SK-MEL-5 (cell line): Measurements from ENCODE around the gene RAPGEF1. TPM values are rescaled to one million over a fixed set of nuclear protein-coding genes. Genes with fewer than 3 reads are reported as not detected.
"Not testable (repeated sequence)": the region's sequence is repeated elsewhere in the genome, so short reads cannot be mapped to it uniquely, and the experiment has no call there.

Experiments used
- DNase-seq: peaks from one replicate; pipeline ENCODE4 v3.0.0-alpha.2; 2016; ENCODE audit warnings: low read depth, low spot score
- in situ Hi-C: cut with HindIII; loops from 2 replicates; pipeline ENCODE4 v1.10.0; 2016; ENCODE audit warnings: low sequenced_read_pairs, high pct_unique_total_duplicates, low pct_unique_long_range_greater_than_20kb
- total RNA-seq: library from RNA; depleted of rRNA; stranded (reverse); fragments of >200 nt; shearing (Covaris generic); gene quantifications from 2 replicates; pipeline ENCODE4 v1.2.3, GENCODE V29; 2014

RAPGEF1 gene
- total RNA-seq, 1 experiment from 2014 or later, result 34.2 TPM

- in situ Hi-C loops, result no loop called here
- no peak for DNase-seq
Measured at GRCh38 chr9:131690462-131690861, 49.4 kb downstream of the RAPGEF1 start.

GRCh38 chr9:131688377-131688776 lies 51.5 kb downstream of the RAPGEF1 start:
- no peak for DNase-seq
- in situ Hi-C loops, result no loop called here

- in situ Hi-C loops, result no loop called here
- no peak for DNase-seq
Measured at GRCh38 chr9:131685753-131686706, 53.8 kb downstream of the RAPGEF1 start.

GRCh38 chr9:131683094-131683493 lies 56.8 kb downstream of the RAPGEF1 start:
- DNase-seq, in situ Hi-C loops: not testable (repeated sequence)

GRCh38 chr9:131682261-131682660 lies 57.6 kb downstream of the RAPGEF1 start:
- in situ Hi-C loops, result no loop called here
- DNase-seq, result no peak

- DNase-seq, in situ Hi-C loops: not testable (repeated sequence)
Measured at GRCh38 chr9:131681826-131682225, 58.0 kb downstream of the RAPGEF1 start.

GRCh38 chr9:131681108-131681507 lies 58.8 kb downstream of the RAPGEF1 start:
- DNase-seq, in situ Hi-C loops: not testable (repeated sequence)

GRCh38 chr9:131679261-131680020 lies 60.4 kb downstream of the RAPGEF1 start:
- in situ Hi-C loops, result no loop called here

GRCh38 chr9:131678499-131679111 lies 61.3 kb downstream of the RAPGEF1 start:
- in situ Hi-C loops, result no loop called here
- peak; percentile 49 for DNase-seq

More at GRCh38 chr9:131679261-131680020, 60.4 kb downstream of the RAPGEF1 start:
- DNase-seq, result no peak

GRCh38 chr9:131677444-131678180 lies 62.3 kb downstream of the RAPGEF1 start:
- DNase-seq, result peak; percentile 46

GRCh38 chr9:131677049-131677443 lies 62.8 kb downstream of the RAPGEF1 start:
- in situ Hi-C loops, result no loop called here
- no peak for DNase-seq

More at GRCh38 chr9:131677444-131678180, 62.3 kb downstream of the RAPGEF1 start:
- in situ Hi-C loops, result no loop called here

GRCh38 chr9:131676431-131676972 lies 63.4 kb downstream of the RAPGEF1 start:
- no peak for DNase-seq
- in situ Hi-C loops, result no loop called here

- in situ Hi-C loops, result no loop called here
- no peak for DNase-seq
Measured at GRCh38 chr9:131675437-131676022, 64.3 kb downstream of the RAPGEF1 start.

- DNase-seq, result no peak
- in situ Hi-C loops, result no loop called here
Measured at GRCh38 chr9:131674425-131675421, 65.2 kb downstream of the RAPGEF1 start.

- no peak for DNase-seq
- in situ Hi-C loops, result no loop called here
Measured at GRCh38 chr9:131673531-131673930, 66.3 kb downstream of the RAPGEF1 start.

- DNase-seq, result no peak
- in situ Hi-C loops, result no loop called here
Measured at GRCh38 chr9:131673068-131673467, 66.8 kb downstream of the RAPGEF1 start.
